GM13977 (cell line): Measurements from ENCODE around the gene WASF2.
A peak's percentile ranks its signal among the peaks of the same experiment; 100 is the strongest.
"Not testable (repeated sequence)": the region's sequence is repeated elsewhere in the genome, so short reads cannot be mapped to it uniquely, and the experiment has no call there.

Experiments used
- DNase-seq: peaks from one replicate; pipeline ENCODE4 v3.0.0; 2012; ENCODE audit warnings: low spot score
- in situ Hi-C: fragments of 300-500 bp; cut with MboI; formaldehyde crosslinking; loops from one replicate; pipeline ENCODE4 v1.12.0; 2022; ENCODE audit warnings: low sequenced_read_pairs, low pct_unique_long_range_greater_than_20kb, mixed read lengths, inconsistent platforms; ENCODE audit not compliant: unreplicated experiment
- TF ChIP-seq, protein P1 (sequence below): IDR thresholded peaks from 2 replicates; pipeline ENCODE4 v1.5.1; 2012; ENCODE audit warnings: mild to moderate bottlenecking, control low read depth; ENCODE audit not compliant: insufficient read depth; ENCODE audit errors: extremely low read depth, missing control alignments

Gene WASF2, protein sequence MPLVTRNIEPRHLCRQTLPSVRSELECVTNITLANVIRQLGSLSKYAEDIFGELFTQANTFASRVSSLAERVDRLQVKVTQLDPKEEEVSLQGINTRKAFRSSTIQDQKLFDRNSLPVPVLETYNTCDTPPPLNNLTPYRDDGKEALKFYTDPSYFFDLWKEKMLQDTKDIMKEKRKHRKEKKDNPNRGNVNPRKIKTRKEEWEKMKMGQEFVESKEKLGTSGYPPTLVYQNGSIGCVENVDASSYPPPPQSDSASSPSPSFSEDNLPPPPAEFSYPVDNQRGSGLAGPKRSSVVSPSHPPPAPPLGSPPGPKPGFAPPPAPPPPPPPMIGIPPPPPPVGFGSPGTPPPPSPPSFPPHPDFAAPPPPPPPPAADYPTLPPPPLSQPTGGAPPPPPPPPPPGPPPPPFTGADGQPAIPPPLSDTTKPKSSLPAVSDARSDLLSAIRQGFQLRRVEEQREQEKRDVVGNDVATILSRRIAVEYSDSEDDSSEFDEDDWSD

DNA sequence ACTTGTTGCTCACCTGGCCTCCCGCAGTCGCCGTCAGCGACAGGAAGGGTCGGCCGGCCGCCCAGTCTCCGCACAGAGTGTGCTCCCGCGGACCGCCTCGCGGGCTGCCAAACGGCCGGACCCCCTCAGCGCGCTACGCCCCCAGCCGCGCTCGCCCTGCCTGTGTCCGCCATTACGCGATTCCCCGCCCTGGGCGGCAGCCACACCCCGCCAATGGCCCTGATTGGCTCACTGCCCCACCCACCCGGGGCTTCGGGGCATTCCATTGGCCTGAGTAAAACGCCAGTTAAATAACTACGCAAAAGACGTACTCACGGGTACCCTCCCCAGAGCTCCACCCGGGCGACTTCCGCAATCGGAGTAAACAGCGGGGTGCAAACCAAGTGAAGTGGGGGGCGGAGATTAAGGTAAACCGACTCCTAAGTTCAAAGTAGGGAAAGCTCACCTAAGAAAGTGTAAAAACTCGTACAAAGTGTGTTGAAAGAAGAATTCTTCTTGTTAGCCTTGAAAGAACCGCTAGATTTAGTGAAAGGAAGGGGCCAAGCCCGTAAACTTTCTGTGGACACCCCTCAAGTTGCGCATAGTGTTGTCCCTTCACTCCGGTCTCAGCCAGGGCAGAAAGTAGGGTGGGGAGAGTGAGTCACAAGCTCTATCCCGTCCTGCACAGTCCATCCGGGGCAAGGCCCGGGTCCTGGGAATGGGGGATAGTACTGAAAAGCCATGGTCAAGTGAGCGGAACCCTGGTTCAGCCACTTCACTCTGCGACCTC lies at the start of gene WASF2:
WASF2 (minus strand) TSS at position 195 of the 769 bp plus-strand sequence. CDS start 61,277 bp downstream, outside the sequence.
- TF ChIP-seq, protein P1, sequence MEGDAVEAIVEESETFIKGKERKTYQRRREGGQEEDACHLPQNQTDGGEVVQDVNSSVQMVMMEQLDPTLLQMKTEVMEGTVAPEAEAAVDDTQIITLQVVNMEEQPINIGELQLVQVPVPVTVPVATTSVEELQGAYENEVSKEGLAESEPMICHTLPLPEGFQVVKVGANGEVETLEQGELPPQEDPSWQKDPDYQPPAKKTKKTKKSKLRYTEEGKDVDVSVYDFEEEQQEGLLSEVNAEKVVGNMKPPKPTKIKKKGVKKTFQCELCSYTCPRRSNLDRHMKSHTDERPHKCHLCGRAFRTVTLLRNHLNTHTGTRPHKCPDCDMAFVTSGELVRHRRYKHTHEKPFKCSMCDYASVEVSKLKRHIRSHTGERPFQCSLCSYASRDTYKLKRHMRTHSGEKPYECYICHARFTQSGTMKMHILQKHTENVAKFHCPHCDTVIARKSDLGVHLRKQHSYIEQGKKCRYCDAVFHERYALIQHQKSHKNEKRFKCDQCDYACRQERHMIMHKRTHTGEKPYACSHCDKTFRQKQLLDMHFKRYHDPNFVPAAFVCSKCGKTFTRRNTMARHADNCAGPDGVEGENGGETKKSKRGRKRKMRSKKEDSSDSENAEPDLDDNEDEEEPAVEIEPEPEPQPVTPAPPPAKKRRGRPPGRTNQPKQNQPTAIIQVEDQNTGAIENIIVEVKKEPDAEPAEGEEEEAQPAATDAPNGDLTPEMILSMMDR: no peak
- peak; percentile 91 for DNase-seq
- in situ Hi-C loops: no loop called here

DNA sequence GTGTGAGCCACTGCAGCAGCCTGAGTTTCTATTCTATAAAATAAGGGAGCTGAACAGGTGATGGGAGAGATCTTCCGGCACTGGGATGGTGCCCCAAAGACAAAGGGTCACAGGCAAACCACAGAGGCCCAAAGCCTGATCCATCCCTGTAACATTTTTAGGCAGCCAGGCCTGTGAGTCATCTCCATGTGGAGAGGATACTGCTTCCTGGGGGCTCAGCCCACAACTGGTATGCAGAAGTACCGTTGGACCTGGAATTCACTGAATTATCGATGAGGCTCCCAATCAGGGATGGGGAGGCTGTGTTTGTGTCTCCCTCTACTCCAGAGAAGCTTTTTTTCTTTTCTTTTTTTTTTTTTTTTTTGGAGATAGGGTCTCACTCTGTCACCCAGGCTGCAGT lies 48.8 kb upstream of the WASF2 start:
- in situ Hi-C loops: no loop called here
- TF ChIP-seq, protein P1: no peak
- no peak for DNase-seq

GRCh38 chr1:27538305-27538676 lies 48.3 kb upstream of the WASF2 start:
- DNase-seq, in situ Hi-C loops: not testable (repeated sequence)

- in situ Hi-C loops: no loop called here
- TF ChIP-seq, protein P1: no peak
- DNase-seq: no peak
Measured at GRCh38 chr1:27536767-27537166, 46.8 kb upstream of the WASF2 start.

- TF ChIP-seq, protein P1: no peak
- no peak for DNase-seq
- in situ Hi-C loops: no loop called here
Measured at GRCh38 chr1:27536010-27536757, 46.2 kb upstream of the WASF2 start.

GRCh38 chr1:27535386-27535785 lies 45.4 kb upstream of the WASF2 start:
- TF ChIP-seq, protein P1: no peak
- in situ Hi-C loops: no loop called here
- no peak for DNase-seq
